MM.1S (cell line): ENCODE results near the gene RELN.

Experiments
- DNase-seq: peaks from one replicate; pipeline ENCODE4 v3.0.0-alpha.2; 2015
- H2AFZ ChIP-seq: fragments of 300-600 bp; sonication (generic); 2 replicates; pipeline ENCODE4 v1.6.0; 2016; ENCODE audit warnings: antibody characterized with exemption, low read length
- H3F3A ChIP-seq: fragments of 300-600 bp; sonication (generic); 2 replicates; pipeline ENCODE4 v1.6.1; 2016; ENCODE audit warnings: mild to moderate bottlenecking, antibody characterized with exemption, low read length, moderate library complexity, mixed read lengths; ENCODE audit not compliant: insufficient read depth
- H3K27ac ChIP-seq: fragments of 300-600 bp; sonication (generic); 2 replicates; pipeline ENCODE4 v1.5.1; 2016; ENCODE audit warnings: mild to moderate bottlenecking, low read length
- H3K27me3 ChIP-seq: fragments of 300-600 bp; sonication (generic); replicated peaks from 2 replicates; pipeline ENCODE4 v1.6.0; 2016; ENCODE audit warnings: low read length; ENCODE audit not compliant: insufficient read depth
- H3K36me3 ChIP-seq: fragments of 300-600 bp; sonication (generic); replicated peaks from 2 replicates; pipeline ENCODE4 v1.6.1; 2016; ENCODE audit warnings: mild to moderate bottlenecking, low read length, mixed read lengths; ENCODE audit not compliant: insufficient read depth
- H3K4me1 ChIP-seq: fragments of 300-600 bp; sonication (generic); 2 replicates; pipeline ENCODE4 v1.6.1; 2016; ENCODE audit warnings: low read length, mixed read lengths
- H3K4me2 ChIP-seq: fragments of 300-600 bp; sonication (generic); 2 replicates; pipeline ENCODE4 v1.6.0; 2016; ENCODE audit warnings: low read depth, low read length
- H3K4me3 ChIP-seq: fragments of 300-600 bp; sonication (generic); 2 replicates; pipeline ENCODE4 v1.5.1; 2016; ENCODE audit warnings: low read length, mixed read lengths
- H3K79me2 ChIP-seq: fragments of 300-600 bp; sonication (generic); 2 replicates; pipeline ENCODE4 v1.6.1; 2016; ENCODE audit warnings: mixed run types, low read length, mixed read lengths
- H3K9ac ChIP-seq: fragments of 300-600 bp; sonication (generic); 2 replicates; pipeline ENCODE4 v1.6.1; 2016; ENCODE audit warnings: low read length, mixed read lengths
- H3K9me2 ChIP-seq: fragments of 300-600 bp; sonication (generic); replicated peaks from 2 replicates; pipeline ENCODE4 v1.6.1; 2016; ENCODE audit warnings: mild to moderate bottlenecking, low read length, mixed read lengths; ENCODE audit not compliant: insufficient read depth
- H3K9me3 ChIP-seq: fragments of 300-600 bp; sonication (generic); replicated peaks from 2 replicates; pipeline ENCODE4 v1.6.1; 2016; ENCODE audit warnings: mild to moderate bottlenecking, low read length, mixed read lengths; ENCODE audit not compliant: insufficient read depth
- H4K20me1 ChIP-seq: fragments of 300-600 bp; sonication (generic); 2 replicates; pipeline ENCODE4 v1.6.1; 2016; ENCODE audit warnings: mild to moderate bottlenecking, low read length, moderate library complexity, mixed read lengths; ENCODE audit not compliant: insufficient read depth
- EZH2 ChIP-seq: fragments of 300-600 bp; sonication (generic); optimal IDR thresholded peaks from 2 replicates; pipeline ENCODE3; 2017; ENCODE audit warnings: low read depth, mild to moderate bottlenecking, antibody characterized with exemption, low read length, mixed read lengths
- EZH2phosphoT487 ChIP-seq: fragments of 300-600 bp; sonication (generic); IDR thresholded peaks from 2 replicates; pipeline ENCODE4 v1.6.1; 2018; ENCODE audit warnings: antibody characterized with exemption, low read length
- TF ChIP-seq, protein P1 (sequence below): fragments of 300-600 bp; sonication (generic); IDR thresholded peaks from 2 replicates; pipeline ENCODE4 v1.5.1; 2016; ENCODE audit warnings: antibody characterized with exemption, low read length, mixed read lengths

The RELN gene

DNA sequence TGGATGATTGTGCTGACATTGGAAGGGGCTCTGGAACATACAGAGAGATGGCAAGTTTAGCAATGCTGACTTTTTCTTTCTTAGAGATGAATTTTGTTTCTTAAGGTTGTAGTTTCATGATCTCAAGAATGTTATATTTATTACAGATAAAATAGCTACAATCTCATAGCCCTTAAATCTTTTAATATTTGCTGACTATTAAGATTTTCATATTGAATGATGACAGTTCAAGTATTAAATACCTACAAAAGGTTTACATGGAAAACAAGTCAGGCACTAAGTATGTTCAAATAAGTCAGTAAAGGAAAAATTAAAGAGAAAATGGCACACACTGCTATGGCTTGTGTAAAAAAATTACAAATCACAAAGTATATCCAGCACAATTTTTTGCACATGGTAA lies 291.4 kb downstream of the RELN start:
- no peaks in the 10 kb centered on the region for H3K36me3 ChIP-seq
- H3K4me1 ChIP-seq: no peaks in the 10 kb centered on the region
- no peaks in the 10 kb centered on the region for H3K9me3 ChIP-seq
- no peaks in the 10 kb centered on the region for H3K9me2 ChIP-seq
- H3K79me2 ChIP-seq: no peaks in the 10 kb centered on the region
- no peaks in the 10 kb centered on the region for H3K27me3 ChIP-seq
- H2AFZ ChIP-seq: no peak overlapping the region
- H4K20me1 ChIP-seq: no peaks in the 10 kb centered on the region
- TF ChIP-seq EZH2 (no peak), EZH2phosphoT487 (no peak)
- TF ChIP-seq, protein P1, sequence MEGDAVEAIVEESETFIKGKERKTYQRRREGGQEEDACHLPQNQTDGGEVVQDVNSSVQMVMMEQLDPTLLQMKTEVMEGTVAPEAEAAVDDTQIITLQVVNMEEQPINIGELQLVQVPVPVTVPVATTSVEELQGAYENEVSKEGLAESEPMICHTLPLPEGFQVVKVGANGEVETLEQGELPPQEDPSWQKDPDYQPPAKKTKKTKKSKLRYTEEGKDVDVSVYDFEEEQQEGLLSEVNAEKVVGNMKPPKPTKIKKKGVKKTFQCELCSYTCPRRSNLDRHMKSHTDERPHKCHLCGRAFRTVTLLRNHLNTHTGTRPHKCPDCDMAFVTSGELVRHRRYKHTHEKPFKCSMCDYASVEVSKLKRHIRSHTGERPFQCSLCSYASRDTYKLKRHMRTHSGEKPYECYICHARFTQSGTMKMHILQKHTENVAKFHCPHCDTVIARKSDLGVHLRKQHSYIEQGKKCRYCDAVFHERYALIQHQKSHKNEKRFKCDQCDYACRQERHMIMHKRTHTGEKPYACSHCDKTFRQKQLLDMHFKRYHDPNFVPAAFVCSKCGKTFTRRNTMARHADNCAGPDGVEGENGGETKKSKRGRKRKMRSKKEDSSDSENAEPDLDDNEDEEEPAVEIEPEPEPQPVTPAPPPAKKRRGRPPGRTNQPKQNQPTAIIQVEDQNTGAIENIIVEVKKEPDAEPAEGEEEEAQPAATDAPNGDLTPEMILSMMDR: no peak
- no peak overlapping the region for H3K9ac ChIP-seq
- H3F3A ChIP-seq: no peaks in the 10 kb centered on the region
- DNase-seq: no peak
- H3K4me3 ChIP-seq: no peak overlapping the region
- no peak overlapping the region for H3K27ac ChIP-seq
- no peak overlapping the region for H3K4me2 ChIP-seq

DNA sequence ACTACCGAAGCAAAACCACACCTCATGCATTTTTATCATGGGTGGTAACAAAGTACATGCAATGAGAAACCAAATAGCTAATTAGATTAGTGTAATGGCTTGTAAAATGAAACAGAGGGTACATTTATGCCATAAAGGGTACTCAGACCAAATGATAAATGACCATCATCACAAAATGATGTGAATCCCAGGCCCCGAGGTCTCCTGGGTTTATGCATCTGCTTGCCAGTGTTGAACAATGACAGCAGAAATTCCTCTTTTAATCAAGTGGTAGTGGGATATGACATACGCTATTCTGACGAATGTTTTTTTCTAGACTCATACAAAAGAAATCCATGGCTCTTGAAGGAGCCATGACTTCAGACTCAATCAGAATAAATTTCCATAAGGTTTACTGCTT lies 293.9 kb downstream of the RELN start:
- DNase-seq: no peak
- H3K27me3 ChIP-seq: no peaks in the 10 kb centered on the region
- no peaks in the 10 kb centered on the region for H3K9me2 ChIP-seq
- no peaks in the 10 kb centered on the region for H3K4me1 ChIP-seq
- no peak overlapping the region for H3K4me3 ChIP-seq
- H3K36me3 ChIP-seq: no peaks in the 10 kb centered on the region
- H3K4me2 ChIP-seq: no peak overlapping the region
- no peaks in the 10 kb centered on the region for H4K20me1 ChIP-seq
- no peak overlapping the region for H2AFZ ChIP-seq
- no peak overlapping the region for H3K9ac ChIP-seq
- H3K9me3 ChIP-seq: no peaks in the 10 kb centered on the region
- H3K79me2 ChIP-seq: no peaks in the 10 kb centered on the region
- no peak overlapping the region for H3K27ac ChIP-seq
- TF ChIP-seq EZH2phosphoT487: no peak
- TF ChIP-seq, protein P1: no peak
- no peak for TF ChIP-seq EZH2
- no peaks in the 10 kb centered on the region for H3F3A ChIP-seq

DNA sequence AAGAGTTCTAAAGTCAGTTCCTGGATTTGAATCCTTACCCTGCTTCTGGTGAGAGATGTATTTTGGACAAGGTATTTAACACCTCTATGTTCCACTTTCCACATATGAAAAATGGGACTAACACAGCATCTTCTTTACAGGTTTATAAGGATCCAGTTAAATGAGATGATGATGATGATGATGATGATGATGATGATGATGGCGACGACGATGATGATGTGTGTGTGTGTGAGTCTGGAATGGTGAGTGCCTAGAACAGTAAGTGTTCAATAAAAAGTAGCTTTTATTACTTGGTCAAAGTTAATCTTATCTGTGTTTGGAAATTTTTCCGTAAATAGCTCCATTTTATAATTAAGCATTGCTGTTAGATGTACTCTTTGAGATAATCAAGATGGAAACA lies 295.2 kb downstream of the RELN start:
- no peaks in the 10 kb centered on the region for H3F3A ChIP-seq
- no peak overlapping the region for H3K9ac ChIP-seq
- no peaks in the 10 kb centered on the region for H3K27me3 ChIP-seq
- H3K9me3 ChIP-seq: no peaks in the 10 kb centered on the region
- no peaks in the 10 kb centered on the region for H4K20me1 ChIP-seq
- H3K27ac ChIP-seq: no peak overlapping the region
- H3K4me3 ChIP-seq: no peak overlapping the region
- DNase-seq: no peak
- TF ChIP-seq EZH2phosphoT487 (no peak), EZH2 (no peak)
- TF ChIP-seq, protein P1: no peak
- H3K4me1 ChIP-seq: no peaks in the 10 kb centered on the region
- no peaks in the 10 kb centered on the region for H3K79me2 ChIP-seq
- no peaks in the 10 kb centered on the region for H3K36me3 ChIP-seq
- no peaks in the 10 kb centered on the region for H3K9me2 ChIP-seq
- H3K4me2 ChIP-seq: no peak overlapping the region
- H2AFZ ChIP-seq: no peak overlapping the region

DNA sequence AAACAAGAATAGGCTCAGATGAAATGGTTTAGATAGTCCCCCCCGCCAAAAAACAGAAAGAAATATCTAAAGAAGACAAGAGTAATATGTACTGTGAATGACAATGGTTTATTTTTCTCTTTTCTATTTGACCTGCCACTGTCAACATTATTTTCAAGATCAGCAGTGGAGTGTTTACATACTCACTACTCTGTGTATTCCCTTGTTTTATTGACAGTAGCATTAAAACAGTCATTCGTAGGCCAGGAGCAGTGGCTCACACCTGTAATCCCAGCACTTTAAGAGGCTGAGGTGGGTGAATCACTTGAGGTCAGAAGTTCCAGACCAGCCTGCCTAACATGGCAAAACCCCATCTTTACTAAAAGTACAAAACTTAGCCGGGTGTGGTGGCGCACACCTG lies 298.2 kb downstream of the RELN start:
- Histone ChIP-seq H3K27me3 (no peaks in the 10 kb centered on the region), H3K9ac (no peak overlapping the region), H2AFZ (no peak overlapping the region), H3K4me2 (no peak overlapping the region), H3K36me3 (no peaks in the 10 kb centered on the region), H3F3A (no peaks in the 10 kb centered on the region), H3K4me3 (no peak overlapping the region), H3K9me3 (no peaks in the 10 kb centered on the region), H3K4me1 (no peaks in the 10 kb centered on the region), H3K79me2 (no peaks in the 10 kb centered on the region), H4K20me1 (no peaks in the 10 kb centered on the region), H3K27ac (no peak overlapping the region), H3K9me2 (no peaks in the 10 kb centered on the region)
- TF ChIP-seq, protein P1: no peak
- TF ChIP-seq EZH2phosphoT487 (no peak), EZH2 (no peak)
- no peak for DNase-seq
